HG03139 (cell line): ENCODE results near the gene UBE2J2.

Experiments
- ATAC-seq: cut with Tn5 transposase; IDR thresholded peaks from one replicate; pipeline ENCODE4 v1.9.1; 2021; ENCODE audit not compliant: unreplicated experiment

Gene UBE2J2

GRCh38 chr1:1229770-1230169 is 43.9 kb downstream of the UBE2J2 start:
- ATAC-seq: no peak

GRCh38 chr1:1228596-1229321 is 44.9 kb downstream of the UBE2J2 start:
- no peak for ATAC-seq

GRCh38 chr1:1228187-1228586 is 45.5 kb downstream of the UBE2J2 start:
- no peak for ATAC-seq

GRCh38 chr1:1227386-1227785 is 46.3 kb downstream of the UBE2J2 start:
- no peak for ATAC-seq

- ATAC-seq: no peak
These were observed 46.9 kb downstream of the UBE2J2 start for GRCh38 chr1:1226566-1227362.

GRCh38 chr1:1225913-1226312 is 47.7 kb downstream of the UBE2J2 start:
- ATAC-seq: no peak

- ATAC-seq: no peak
These were observed 48.3 kb downstream of the UBE2J2 start for GRCh38 chr1:1225238-1225845.

GRCh38 chr1:1223891-1224290 is 49.8 kb downstream of the UBE2J2 start:
- ATAC-seq: no peak

GRCh38 chr1:1223321-1223720 is 50.3 kb downstream of the UBE2J2 start:
- ATAC-seq: no peak

GRCh38 chr1:1222575-1223225 is 51.0 kb downstream of the UBE2J2 start:
- ATAC-seq: no peak

- ATAC-seq: no peak
These were observed 51.6 kb downstream of the UBE2J2 start for GRCh38 chr1:1221887-1222574.

GRCh38 chr1:1220197-1220596 is 53.5 kb downstream of the UBE2J2 start:
- no peak for ATAC-seq

- ATAC-seq: no peak
These were observed 54.3 kb downstream of the UBE2J2 start for GRCh38 chr1:1219341-1219740.

- ATAC-seq: no peak
These were observed 55.0 kb downstream of the UBE2J2 start for GRCh38 chr1:1218524-1219200.

GRCh38 chr1:1217621-1218523 is 55.8 kb downstream of the UBE2J2 start:
- no peak for ATAC-seq

GRCh38 chr1:1216770-1217620 is 56.7 kb downstream of the UBE2J2 start:
- no peak for ATAC-seq

- no peak for ATAC-seq
These were observed 57.6 kb downstream of the UBE2J2 start for GRCh38 chr1:1215881-1216605.
